Measurements from ENCODE around the gene RARA.

Gene RARA

GRCh38 chr17:40345161-40345993, 36.4 kb downstream of the RARA start:
- no peak for DNase-seq (ENCODE audit: low read depth in 2 of 2)

GRCh38 chr17:40345994-40346764, 37.2 kb downstream of the RARA start:
- DNase-seq (ENCODE audit: low read depth in 2 of 2) = no peak

- no peak for DNase-seq (ENCODE audit: low read depth in 2 of 2)
These were observed 37.8 kb downstream of the RARA start for GRCh38 chr17:40346765-40347158.

- DNase-seq (ENCODE audit: low read depth in 2 of 2) = no peak
These were observed 38.5 kb downstream of the RARA start for GRCh38 chr17:40347319-40348135.

- no peak for DNase-seq (ENCODE audit: low read depth in 2 of 2)
These were observed 39.1 kb downstream of the RARA start for GRCh38 chr17:40348136-40348504.

- no peak for DNase-seq (ENCODE audit: low read depth in 2 of 2)
These were observed 39.8 kb downstream of the RARA start for GRCh38 chr17:40348562-40349476.

GRCh38 chr17:40349477-40349894, 40.5 kb downstream of the RARA start:
- no peak for DNase-seq (ENCODE audit: low read depth in 2 of 2)

GRCh38 chr17:40349895-40350688, 41.1 kb downstream of the RARA start:
- DNase-seq (ENCODE audit: low read depth in 2 of 2) = no peak

GRCh38 chr17:40350689-40351358, 41.8 kb downstream of the RARA start:
- DNase-seq (ENCODE audit: low read depth in 2 of 2) = no peak

GRCh38 chr17:40351359-40352236, 42.6 kb downstream of the RARA start:
- no peak for DNase-seq (ENCODE audit: low read depth in 2 of 2)

GRCh38 chr17:40352237-40352778, 43.3 kb downstream of the RARA start:
- no peak for DNase-seq (ENCODE audit: low read depth in 2 of 2)

- DNase-seq (ENCODE audit: low read depth in 2 of 2) = no peak
These were observed 43.9 kb downstream of the RARA start for GRCh38 chr17:40352779-40353394.

- DNase-seq (ENCODE audit: low read depth in 2 of 2) = no peak
These were observed 45.5 kb downstream of the RARA start for GRCh38 chr17:40354221-40355122.

GRCh38 chr17:40355123-40355803, 46.3 kb downstream of the RARA start:
- peak; percentile 73 to 74 for DNase-seq (ENCODE audit: low read depth in 2 of 2)

- DNase-seq (ENCODE audit: low read depth in 2 of 2) = no peak
These were observed 47.1 kb downstream of the RARA start for GRCh38 chr17:40355804-40356758.
